H1 (cell line): Measurements from ENCODE around the gene TET1. TPM values are rescaled to one million over a fixed set of nuclear protein-coding genes. Genes with fewer than 3 reads are reported as not detected.
A peak's percentile ranks its signal among the peaks of the same experiment; 100 is the strongest.

Experiments
- FOSL1 ChIP-seq: IDR thresholded peaks from 2 replicates; pipeline ENCODE4 v1.6.1; 2011; ENCODE audit warnings: mild to moderate bottlenecking, low read depth, low read length, moderate library complexity; ENCODE audit not compliant: insufficient read depth
- GABPA ChIP-seq: IDR thresholded peaks from 2 replicates; pipeline ENCODE4 v1.6.1; 2011; ENCODE audit warnings: mild to moderate bottlenecking, low read length, moderate library complexity, borderline replicate concordance; ENCODE audit not compliant: insufficient read depth
- JUND ChIP-seq: IDR thresholded peaks from 2 replicates; pipeline ENCODE4 v1.6.1; 2011; ENCODE audit warnings: mild to moderate bottlenecking, improper control_type of control experiment, low read length
- KDM1A ChIP-seq: fragments of 200-600, 300-600 bp; sonication (generic); IDR thresholded peaks from 2 replicates; pipeline ENCODE4 v1.7.1; 2016; ENCODE audit warnings: mild to moderate bottlenecking, low read length, borderline replicate concordance
- SIN3A ChIP-seq, 2 experiments: IDR thresholded peaks in 1 of 2; conservative IDR thresholded peaks in 1 of 2; 2 replicates each; pipeline ENCODE4 v1.6.1; 2011 to 2012; ENCODE audit warnings: low read length in 2 of 2, improper control_type of control experiment in 1 of 2, low read depth in 1 of 2, mild to moderate bottlenecking in 1 of 2
- SUZ12 ChIP-seq: fragments of 200-600 bp; sonication (generic); IDR thresholded peaks from 2 replicates; pipeline ENCODE4 v1.6.1; 2012; ENCODE audit warnings: mild to moderate bottlenecking, inconsistent platforms, low read length, moderate library complexity, mixed read lengths
- USF2 ChIP-seq: IDR thresholded peaks from 2 replicates; pipeline ENCODE4 v1.6.1; 2011; ENCODE audit warnings: low read length, improper control_type of control experiment
- polyA plus RNA-seq, 7 experiments: library from polyadenylated mRNA; depleted of rRNA in 3 of 7; stranded (reverse) in 5 of 7; unstranded in 2 of 7; fragments of >200 nt in 5 of 7; fragments of 200-250 nt in 2 of 7; gene quantifications; 1 replicate in 5 of 7; 2 replicates in 1 of 7; 4 replicates in 1 of 7; pipeline versions ENCODE4 v1.2.1 to v1.2.3, GENCODE V29; 2011 to 2013; ENCODE audit warnings: missing spikeins in 2 of 7, mixed read lengths in 2 of 7
- total RNA-seq: library from RNA; stranded (reverse); fragmentation: NEBNext Ultra II Directional; extraction: Animal tissue kit (Norgen Biotek cat#: 25700); gene quantifications from 2 replicates; pipeline ENCODE4 v1.2.1, GENCODE V29; 2021
- TF ChIP-seq, protein P1 (sequence below): fragments of 300-600 bp; sonication (generic); IDR thresholded peaks from 2 replicates; pipeline ENCODE4 v1.7.1; 2012; ENCODE audit warnings: low read length, moderate library complexity, mild to moderate bottlenecking, inconsistent platforms; ENCODE audit not compliant: insufficient replicate concordance

Gene TET1
- total and polyA plus RNA-seq, 2 of the 8 experiments (the other 6 are each of a cell fraction or from before 2014, with no cell fraction given), result 15.2 to 69.3 TPM

DNA sequence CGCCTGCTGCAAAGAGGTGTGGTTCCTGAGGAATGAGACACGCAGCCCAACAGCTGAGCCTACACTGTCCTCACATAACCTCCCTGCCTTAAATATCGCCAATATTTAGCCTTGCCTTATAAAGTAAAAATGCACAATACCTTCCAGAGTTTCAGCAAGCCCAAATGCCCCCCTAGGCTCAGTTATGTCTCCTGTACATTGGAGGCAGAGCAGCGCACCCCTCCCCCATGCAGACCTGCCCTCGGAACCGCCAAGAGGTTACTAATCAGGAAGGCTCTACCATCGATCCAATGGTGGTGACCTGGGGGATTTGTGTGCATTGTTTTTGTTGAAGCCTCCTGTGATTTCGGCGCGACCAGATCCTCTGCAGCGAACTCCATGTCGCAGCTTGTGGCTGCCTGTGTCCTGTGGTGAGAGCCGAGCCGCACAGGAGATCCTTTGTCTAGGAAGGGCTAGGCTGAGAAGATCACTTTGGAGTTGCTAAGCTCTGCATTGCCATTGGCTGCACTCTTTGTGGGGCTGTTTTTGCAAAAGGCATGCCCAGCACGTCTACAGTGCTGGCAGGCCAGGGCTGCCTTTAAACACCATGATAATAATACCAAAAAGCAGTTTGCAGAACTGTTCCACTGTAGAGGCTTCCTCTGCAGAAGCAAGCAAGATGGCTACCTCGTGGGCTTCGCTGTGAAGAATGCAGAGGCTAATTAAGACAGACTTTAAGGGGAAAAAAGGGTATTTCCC lies 40.1 kb downstream of the TET1 start (continued):
- TF ChIP-seq, protein P1, sequence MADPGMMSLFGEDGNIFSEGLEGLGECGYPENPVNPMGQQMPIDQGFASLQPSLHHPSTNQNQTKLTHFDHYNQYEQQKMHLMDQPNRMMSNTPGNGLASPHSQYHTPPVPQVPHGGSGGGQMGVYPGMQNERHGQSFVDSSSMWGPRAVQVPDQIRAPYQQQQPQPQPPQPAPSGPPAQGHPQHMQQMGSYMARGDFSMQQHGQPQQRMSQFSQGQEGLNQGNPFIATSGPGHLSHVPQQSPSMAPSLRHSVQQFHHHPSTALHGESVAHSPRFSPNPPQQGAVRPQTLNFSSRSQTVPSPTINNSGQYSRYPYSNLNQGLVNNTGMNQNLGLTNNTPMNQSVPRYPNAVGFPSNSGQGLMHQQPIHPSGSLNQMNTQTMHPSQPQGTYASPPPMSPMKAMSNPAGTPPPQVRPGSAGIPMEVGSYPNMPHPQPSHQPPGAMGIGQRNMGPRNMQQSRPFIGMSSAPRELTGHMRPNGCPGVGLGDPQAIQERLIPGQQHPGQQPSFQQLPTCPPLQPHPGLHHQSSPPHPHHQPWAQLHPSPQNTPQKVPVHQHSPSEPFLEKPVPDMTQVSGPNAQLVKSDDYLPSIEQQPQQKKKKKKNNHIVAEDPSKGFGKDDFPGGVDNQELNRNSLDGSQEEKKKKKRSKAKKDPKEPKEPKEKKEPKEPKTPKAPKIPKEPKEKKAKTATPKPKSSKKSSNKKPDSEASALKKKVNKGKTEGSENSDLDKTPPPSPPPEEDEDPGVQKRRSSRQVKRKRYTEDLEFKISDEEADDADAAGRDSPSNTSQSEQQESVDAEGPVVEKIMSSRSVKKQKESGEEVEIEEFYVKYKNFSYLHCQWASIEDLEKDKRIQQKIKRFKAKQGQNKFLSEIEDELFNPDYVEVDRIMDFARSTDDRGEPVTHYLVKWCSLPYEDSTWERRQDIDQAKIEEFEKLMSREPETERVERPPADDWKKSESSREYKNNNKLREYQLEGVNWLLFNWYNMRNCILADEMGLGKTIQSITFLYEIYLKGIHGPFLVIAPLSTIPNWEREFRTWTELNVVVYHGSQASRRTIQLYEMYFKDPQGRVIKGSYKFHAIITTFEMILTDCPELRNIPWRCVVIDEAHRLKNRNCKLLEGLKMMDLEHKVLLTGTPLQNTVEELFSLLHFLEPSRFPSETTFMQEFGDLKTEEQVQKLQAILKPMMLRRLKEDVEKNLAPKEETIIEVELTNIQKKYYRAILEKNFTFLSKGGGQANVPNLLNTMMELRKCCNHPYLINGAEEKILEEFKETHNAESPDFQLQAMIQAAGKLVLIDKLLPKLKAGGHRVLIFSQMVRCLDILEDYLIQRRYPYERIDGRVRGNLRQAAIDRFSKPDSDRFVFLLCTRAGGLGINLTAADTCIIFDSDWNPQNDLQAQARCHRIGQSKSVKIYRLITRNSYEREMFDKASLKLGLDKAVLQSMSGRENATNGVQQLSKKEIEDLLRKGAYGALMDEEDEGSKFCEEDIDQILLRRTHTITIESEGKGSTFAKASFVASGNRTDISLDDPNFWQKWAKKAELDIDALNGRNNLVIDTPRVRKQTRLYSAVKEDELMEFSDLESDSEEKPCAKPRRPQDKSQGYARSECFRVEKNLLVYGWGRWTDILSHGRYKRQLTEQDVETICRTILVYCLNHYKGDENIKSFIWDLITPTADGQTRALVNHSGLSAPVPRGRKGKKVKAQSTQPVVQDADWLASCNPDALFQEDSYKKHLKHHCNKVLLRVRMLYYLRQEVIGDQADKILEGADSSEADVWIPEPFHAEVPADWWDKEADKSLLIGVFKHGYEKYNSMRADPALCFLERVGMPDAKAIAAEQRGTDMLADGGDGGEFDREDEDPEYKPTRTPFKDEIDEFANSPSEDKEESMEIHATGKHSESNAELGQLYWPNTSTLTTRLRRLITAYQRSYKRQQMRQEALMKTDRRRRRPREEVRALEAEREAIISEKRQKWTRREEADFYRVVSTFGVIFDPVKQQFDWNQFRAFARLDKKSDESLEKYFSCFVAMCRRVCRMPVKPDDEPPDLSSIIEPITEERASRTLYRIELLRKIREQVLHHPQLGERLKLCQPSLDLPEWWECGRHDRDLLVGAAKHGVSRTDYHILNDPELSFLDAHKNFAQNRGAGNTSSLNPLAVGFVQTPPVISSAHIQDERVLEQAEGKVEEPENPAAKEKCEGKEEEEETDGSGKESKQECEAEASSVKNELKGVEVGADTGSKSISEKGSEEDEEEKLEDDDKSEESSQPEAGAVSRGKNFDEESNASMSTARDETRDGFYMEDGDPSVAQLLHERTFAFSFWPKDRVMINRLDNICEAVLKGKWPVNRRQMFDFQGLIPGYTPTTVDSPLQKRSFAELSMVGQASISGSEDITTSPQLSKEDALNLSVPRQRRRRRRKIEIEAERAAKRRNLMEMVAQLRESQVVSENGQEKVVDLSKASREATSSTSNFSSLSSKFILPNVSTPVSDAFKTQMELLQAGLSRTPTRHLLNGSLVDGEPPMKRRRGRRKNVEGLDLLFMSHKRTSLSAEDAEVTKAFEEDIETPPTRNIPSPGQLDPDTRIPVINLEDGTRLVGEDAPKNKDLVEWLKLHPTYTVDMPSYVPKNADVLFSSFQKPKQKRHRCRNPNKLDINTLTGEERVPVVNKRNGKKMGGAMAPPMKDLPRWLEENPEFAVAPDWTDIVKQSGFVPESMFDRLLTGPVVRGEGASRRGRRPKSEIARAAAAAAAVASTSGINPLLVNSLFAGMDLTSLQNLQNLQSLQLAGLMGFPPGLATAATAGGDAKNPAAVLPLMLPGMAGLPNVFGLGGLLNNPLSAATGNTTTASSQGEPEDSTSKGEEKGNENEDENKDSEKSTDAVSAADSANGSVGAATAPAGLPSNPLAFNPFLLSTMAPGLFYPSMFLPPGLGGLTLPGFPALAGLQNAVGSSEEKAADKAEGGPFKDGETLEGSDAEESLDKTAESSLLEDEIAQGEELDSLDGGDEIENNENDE, result peak; percentile 81
- TF ChIP-seq GABPA (no peak), SUZ12 (no peak), SIN3A (conservative IDR thresholded peaks at IDR 0.05 in 1 of 2, IDR thresholded peaks at IDR 0.05 in 1 of 2; ENCODE audit: low read depth in 1 of 2, low read length in 2 of 2) (peak in 1 of 2 experiments; percentile 85; a peak in 2 of 4 replicates), KDM1A (peak; percentile 82; the same call in 1 of the 2 replicates), USF2 (no peak), FOSL1 (no peak), JUND (no peak)
